SK-N-SH (cell line): ENCODE results near the gene CYP3A5. TPM values are rescaled to one million over a fixed set of nuclear protein-coding genes. Genes with fewer than 3 reads are reported as not detected.

Source experiments
- CTCF ChIA-PET: fragments of 300-600, 350-600 bp; formaldehyde crosslinking; extraction: SDS; loops from one replicate; lab custom pipeline; 2021; lab: Yijun Ruan, JAX
- POLR2A ChIA-PET: fragments of 350-600 bp; sonication (Branson Sonifier 250); formaldehyde crosslinking; extraction: SDS; loops from one replicate; lab custom pipeline; 2020; ENCODE audit warnings: antibody characterized with exemption, inconsistent platforms; lab: Yijun Ruan, JAX
- DNase-seq: peaks from one replicate; pipeline ENCODE4 v3.0.0; 2012
- H2AFZ ChIP-seq: fragments of 200-600 bp; sonication (generic); 2 replicates; pipeline ENCODE4 v1.8.1; 2016; ENCODE audit warnings: antibody characterized with exemption, mild to moderate bottlenecking, low read depth
- H3F3A ChIP-seq: fragments of 200-600 bp; sonication (generic); replicated peaks from 2 replicates; pipeline ENCODE3; 2016; ENCODE audit warnings: antibody characterized with exemption, mild to moderate bottlenecking; ENCODE audit not compliant: insufficient read depth
- H3K27ac ChIP-seq, 2 experiments: fragments of 200-500 bp in 1 of 2; fragments of 200-600 bp in 1 of 2; sonication (Bioruptor generic) in 1 of 2; sonication (generic), shearing (Covaris generic) in 1 of 2; 2 replicates each; pipeline versions ENCODE4 v1.5.1 to v1.6.1; 2014 to 2016; ENCODE audit warnings: low read depth in 2 of 2, inconsistent platforms in 1 of 2, low read length in 1 of 2, mild to moderate bottlenecking in 1 of 2, mixed read lengths in 1 of 2
- H3K27me3 ChIP-seq: fragments of 200-600 bp; sonication (generic), shearing (Covaris generic); 2 replicates; pipeline ENCODE4 v1.6.1; 2016; ENCODE audit warnings: mixed run types; ENCODE audit not compliant: insufficient read depth
- H3K36me3 ChIP-seq, 2 experiments: fragments of 200-500 bp in 1 of 2; fragments of 200-600 bp in 1 of 2; sonication (Bioruptor generic) in 1 of 2; sonication (generic) in 1 of 2; replicated peaks in 1 of 2; 2 replicates each; pipeline versions ENCODE3 to v1.5.1; 2014 to 2016; ENCODE audit warnings: low read length in 1 of 2, mild to moderate bottlenecking in 1 of 2; ENCODE audit not compliant: insufficient read depth in 2 of 2, control insufficient read depth in 1 of 2
- H3K4me1 ChIP-seq, 2 experiments: fragments of 200-500 bp in 1 of 2; fragments of 200-600 bp in 1 of 2; sonication (Bioruptor generic) in 1 of 2; sonication (generic), shearing (Covaris generic) in 1 of 2; 2 replicates each; pipeline versions ENCODE4 v1.5.1 to v1.6.1; 2014 to 2016; ENCODE audit warnings: low read depth in 1 of 2, low read length in 1 of 2, mixed run types in 1 of 2; ENCODE audit not compliant: insufficient read depth in 2 of 2, control insufficient read depth in 1 of 2
- H3K4me2 ChIP-seq: fragments of 200-600 bp; sonication (generic), shearing (Covaris generic); 2 replicates; pipeline ENCODE4 v1.6.1; 2017; ENCODE audit warnings: mixed run types
- H3K4me3 ChIP-seq, 2 experiments: fragments of 200-500 bp in 1 of 2; fragments of 200-600 bp in 1 of 2; sonication (Bioruptor generic) in 1 of 2; sonication (generic), shearing (Covaris generic) in 1 of 2; 2 replicates each; pipeline versions ENCODE4 v1.5.1 to v1.8.1; 2014 to 2016; ENCODE audit warnings: low read depth in 2 of 2, inconsistent platforms in 1 of 2, low read length in 1 of 2, mild to moderate bottlenecking in 1 of 2, mixed read lengths in 1 of 2, moderate library complexity in 1 of 2
- H3K79me2 ChIP-seq: fragments of 200-600 bp; sonication (generic); 2 replicates; pipeline ENCODE4 v1.8.1; 2017; ENCODE audit warnings: mild to moderate bottlenecking; ENCODE audit not compliant: insufficient read depth
- H3K9ac ChIP-seq: fragments of 200-600 bp; sonication (generic); 2 replicates; pipeline ENCODE4 v1.6.1; 2017; ENCODE audit warnings: mixed run types
- H3K9me2 ChIP-seq: fragments of 200-600 bp; sonication (generic); 2 replicates; pipeline ENCODE4 v1.6.1; 2017; ENCODE audit warnings: mixed run types
- H3K9me3 ChIP-seq: fragments of 200-600 bp; sonication (generic); 2 replicates; pipeline ENCODE4 v1.6.1; 2017; ENCODE audit warnings: mixed run types, mild to moderate bottlenecking, moderate library complexity
- H4K20me1 ChIP-seq: fragments of 200-600 bp; sonication (generic); 2 replicates; pipeline ENCODE4 v1.6.1; 2017; ENCODE audit warnings: mild to moderate bottlenecking, mixed run types; ENCODE audit not compliant: insufficient read depth
- CHD2 ChIP-seq: fragments of 150-350 bp; IDR thresholded peaks from 2 replicates; pipeline ENCODE4 v1.6.1; 2018; ENCODE audit warnings: low read length; ENCODE audit not compliant: partially characterized antibody
- CTCF ChIP-seq: fragments of 200-600 bp; sonication (generic); IDR thresholded peaks from 2 replicates; pipeline ENCODE4 v1.6.1; 2017; ENCODE audit warnings: antibody characterized with exemption, mild to moderate bottlenecking, moderate library complexity
- EZH2phosphoT487 ChIP-seq: fragments of 200-600 bp; sonication (generic); IDR thresholded peaks from 2 replicates; pipeline ENCODE4 v1.6.1; 2017; ENCODE audit warnings: low read depth, mixed run types, mild to moderate bottlenecking, antibody characterized with exemption, moderate library complexity, borderline replicate concordance
- FOSL2 ChIP-seq: IDR thresholded peaks from 2 replicates; pipeline ENCODE4 v1.4.0; 2012; ENCODE audit warnings: low read depth, mild to moderate bottlenecking, moderate library complexity, borderline replicate concordance
- FOXM1 ChIP-seq: IDR thresholded peaks from 2 replicates; pipeline ENCODE4 v1.4.0; 2012; ENCODE audit warnings: low read depth, mild to moderate bottlenecking
- IRF3 ChIP-seq: fragments of 150-350 bp; IDR thresholded peaks from 2 replicates; pipeline ENCODE4 v1.6.1; 2016; ENCODE audit warnings: mild to moderate bottlenecking, low read depth, low read length
- JUND ChIP-seq: IDR thresholded peaks from 2 replicates; pipeline ENCODE4 v1.4.0; 2012
- MAX ChIP-seq: IDR thresholded peaks from 2 replicates; pipeline ENCODE4 v1.4.0; 2012; ENCODE audit warnings: low read depth
- MEF2A ChIP-seq: IDR thresholded peaks from 2 replicates; pipeline ENCODE4 v1.4.0; 2012; ENCODE audit warnings: low read depth, borderline replicate concordance
- NFIC ChIP-seq: IDR thresholded peaks from 2 replicates; pipeline ENCODE4 v1.4.0; 2012; ENCODE audit warnings: borderline replicate concordance
- PBX3 ChIP-seq: IDR thresholded peaks from 2 replicates; pipeline ENCODE4; 2012
- RAD21 ChIP-seq: IDR thresholded peaks from 2 replicates; pipeline ENCODE4 v1.6.1; 2012; ENCODE audit warnings: mild to moderate bottlenecking, low read length
- REST ChIP-seq: IDR thresholded peaks from 2 replicates; pipeline ENCODE4 v1.6.1; 2012; ENCODE audit warnings: mild to moderate bottlenecking, low read depth, low read length, moderate library complexity
- RFX5 ChIP-seq: IDR thresholded peaks from 2 replicates; pipeline ENCODE4 v1.6.1; 2012; ENCODE audit warnings: mild to moderate bottlenecking, improper control_type of control experiment, low read length
- SMC3 ChIP-seq: IDR thresholded peaks from 2 replicates; pipeline ENCODE4 v1.6.1; 2012; ENCODE audit warnings: low read depth, low read length, improper control_type of control experiment
- TAF1 ChIP-seq: IDR thresholded peaks from 2 replicates; pipeline ENCODE4 v1.6.1; 2012; ENCODE audit warnings: low read depth, mild to moderate bottlenecking, low read length, moderate library complexity, borderline replicate concordance
- TCF12 ChIP-seq: IDR thresholded peaks from 2 replicates; pipeline ENCODE4 v1.4.0; 2012
- USF1 ChIP-seq: IDR thresholded peaks from 2 replicates; pipeline ENCODE4 v1.4.0; 2012; ENCODE audit warnings: low read depth, borderline replicate concordance
- USF2 ChIP-seq: fragments of 150-350 bp; IDR thresholded peaks from 2 replicates; pipeline ENCODE4 v1.6.1; 2017; ENCODE audit warnings: antibody characterized with exemption, low read length, low read depth, borderline replicate concordance
- ZBTB33 ChIP-seq: IDR thresholded peaks from 2 replicates; pipeline ENCODE4 v1.4.0; 2012; ENCODE audit warnings: low read depth, borderline replicate concordance
- WGBS: methylation state at CpG from one replicate; pipeline ENCODE4 v1.1.6; 2017; ENCODE audit warnings: low lambda C conversion rate; 5-methylcytosine and 5-hydroxymethylcytosine counted together
- polyA plus RNA-seq, 3 experiments: library from polyadenylated mRNA; depleted of rRNA; stranded (reverse); fragments of >200 nt; gene quantifications; 2 replicates each; pipeline ENCODE4 v1.2.3, GENCODE V29; 2012

The CYP3A5 gene
- polyA plus RNA-seq, 1 of the 3 experiments (the other 2 are of a cell fraction): 0.25 TPM

- 88% methylated on average over 3 of the region's 3 CpGs for WGBS
- CTCF ChIA-PET: no interaction called here
These were observed 14.3 kb downstream of the CYP3A5 start for GRCh38 chr7:99665312-99666012.

More at GRCh38 chr7:99665312-99666012, 14.3 kb downstream of the CYP3A5 start:
- TF ChIP-seq FOSL2: no peak
- TF ChIP-seq NFIC: no peak
- no peak for TF ChIP-seq PBX3
- no peak for TF ChIP-seq TAF1
- TF ChIP-seq IRF3: no peak
- no peak for TF ChIP-seq REST
- no peak for TF ChIP-seq CHD2
- TF ChIP-seq USF2: no peak
- TF ChIP-seq ZBTB33: no peak
- no peak for TF ChIP-seq RFX5
- TF ChIP-seq MAX: no peak
- TF ChIP-seq USF1: no peak
- no peak for TF ChIP-seq RAD21
- no peak for TF ChIP-seq JUND
- TF ChIP-seq FOXM1: no peak
- no peak for TF ChIP-seq EZH2phosphoT487
- TF ChIP-seq MEF2A: no peak
- no peak for TF ChIP-seq CTCF
- TF ChIP-seq SMC3: no peak
- no peak for TF ChIP-seq TCF12
- POLR2A ChIA-PET: no interaction called here
- H3K36me3 ChIP-seq: peaks cover 0 to 4% of the 10 kb centered on the region in 2 experiments
- no peak overlapping the region for H3K4me2 ChIP-seq
- no peak overlapping the region for H3K4me3 ChIP-seq
- no peaks in the 10 kb centered on the region for H3K79me2 ChIP-seq
- H2AFZ ChIP-seq: no peak overlapping the region
- H3K9me3 ChIP-seq: no peaks in the 10 kb centered on the region
- no peak overlapping the region for H3K27ac ChIP-seq
- H3F3A ChIP-seq: no peaks in the 10 kb centered on the region
- no peaks in the 10 kb centered on the region for H3K9me2 ChIP-seq
- no peaks in the 10 kb centered on the region for H4K20me1 ChIP-seq
- no peak for DNase-seq
- no peaks in the 10 kb centered on the region for H3K4me1 ChIP-seq
- H3K9ac ChIP-seq: no peak overlapping the region
- no peaks in the 10 kb centered on the region for H3K27me3 ChIP-seq
